NB4 (cell line): ENCODE measurements around the gene CHRDL1.
A peak's percentile ranks its signal among the peaks of the same experiment; 100 is the strongest.

Source experiments
- DNase-seq: peaks from one replicate; pipeline ENCODE4 v3.0.0; 2010; ENCODE audit warnings: low read depth
- H3K4me3 ChIP-seq: one replicate; pipeline ENCODE4 v1.5.1; 2011; ENCODE audit warnings: mild to moderate bottlenecking, low read depth, low read length, moderate library complexity
- CTCF ChIP-seq: IDR thresholded peaks from one replicate; pipeline ENCODE4 v1.5.1; 2012; ENCODE audit warnings: low read depth, low read length
- MAX ChIP-seq: IDR thresholded peaks from 2 replicates; pipeline ENCODE4 v1.6.1; 2011; ENCODE audit warnings: low read depth, low read length
- MYC ChIP-seq: IDR thresholded peaks from 2 replicates; pipeline ENCODE4 v1.6.1; 2011; ENCODE audit warnings: low read depth, low read length
- POLR2A ChIP-seq: IDR thresholded peaks from 2 replicates; pipeline ENCODE4 v1.6.1; 2011; ENCODE audit warnings: mild to moderate bottlenecking; ENCODE audit not compliant: insufficient read length; ENCODE audit errors: extremely low read depth

Gene CHRDL1

GRCh38 chrX:110750526-110751189, 45.0 kb downstream of the CHRDL1 start:
- no peak for TF ChIP-seq CTCF
- TF ChIP-seq MYC, result no peak
- no peak for TF ChIP-seq POLR2A
- TF ChIP-seq MAX, result no peak

GRCh38 chrX:110748256-110748806, 47.3 kb downstream of the CHRDL1 start:
- TF ChIP-seq CTCF, result no peak
- TF ChIP-seq POLR2A, result no peak
- TF ChIP-seq MYC, result no peak
- no peak for TF ChIP-seq MAX
- DNase-seq, result peak; percentile 2
- H3K4me3 ChIP-seq, result no peak overlapping the region

More at GRCh38 chrX:110750526-110751189, 45.0 kb downstream of the CHRDL1 start:
- no peak for DNase-seq
- no peak overlapping the region for H3K4me3 ChIP-seq

- H3K4me3 ChIP-seq, result no peak overlapping the region
- DNase-seq, result no peak
- TF ChIP-seq MYC (no peak), MAX (no peak), POLR2A (no peak)
These were observed 49.6 kb downstream of the CHRDL1 start for GRCh38 chrX:110746014-110746413.

GRCh38 chrX:110745288-110745687, 50.3 kb downstream of the CHRDL1 start:
- no peak overlapping the region for H3K4me3 ChIP-seq
- TF ChIP-seq POLR2A, result no peak
- no peak for TF ChIP-seq MAX
- TF ChIP-seq CTCF, result no peak
- no peak for TF ChIP-seq MYC
- DNase-seq, result no peak

- TF ChIP-seq MYC, result no peak
- no peak overlapping the region for H3K4me3 ChIP-seq
- no peak for DNase-seq
These were observed 51.8 kb downstream of the CHRDL1 start for GRCh38 chrX:110743679-110744340.

GRCh38 chrX:110741213-110741796, 54.3 kb downstream of the CHRDL1 start:
- no peak for DNase-seq
- TF ChIP-seq POLR2A (no peak), MAX (no peak), MYC (no peak), CTCF (no peak)
- no peak overlapping the region for H3K4me3 ChIP-seq
